CD4-positive, alpha-beta T cell treated with Interleukin-4 for 4 hours (primary cell): ENCODE measurements around the gene KCNC3.

Experiments used
- DNase-seq: peaks from one replicate; pipeline ENCODE4 v3.0.0-alpha.2; 2020

The KCNC3 gene

DNA sequence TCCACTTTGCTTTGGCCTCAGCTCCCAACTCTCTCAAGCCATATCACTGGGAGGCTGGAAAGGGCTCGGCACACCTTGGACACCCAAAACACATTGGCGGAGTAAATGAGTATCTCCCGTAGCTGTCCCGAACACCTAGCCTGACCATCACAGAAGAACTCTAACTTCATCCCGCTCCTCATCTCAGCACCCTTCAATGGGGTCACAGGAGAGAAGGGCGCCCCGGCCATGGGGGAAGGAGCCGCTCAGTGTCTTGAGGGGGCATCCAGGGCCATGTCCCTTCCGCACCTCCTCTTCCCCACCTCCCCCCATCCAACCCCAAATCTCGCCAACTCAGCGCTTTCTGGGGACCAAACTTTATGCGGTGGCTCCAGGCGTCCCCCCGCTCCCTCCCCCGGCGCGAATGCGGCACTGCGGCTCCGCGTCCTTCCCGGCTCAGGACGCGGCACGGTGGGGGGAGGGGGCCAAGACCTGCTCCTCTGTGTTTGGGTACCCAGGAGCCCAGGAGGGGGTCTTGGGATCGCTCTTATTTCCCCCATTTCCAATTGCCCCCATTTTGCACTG is 3.0 kb downstream of the KCNC3 start:
- no peak for DNase-seq

DNA sequence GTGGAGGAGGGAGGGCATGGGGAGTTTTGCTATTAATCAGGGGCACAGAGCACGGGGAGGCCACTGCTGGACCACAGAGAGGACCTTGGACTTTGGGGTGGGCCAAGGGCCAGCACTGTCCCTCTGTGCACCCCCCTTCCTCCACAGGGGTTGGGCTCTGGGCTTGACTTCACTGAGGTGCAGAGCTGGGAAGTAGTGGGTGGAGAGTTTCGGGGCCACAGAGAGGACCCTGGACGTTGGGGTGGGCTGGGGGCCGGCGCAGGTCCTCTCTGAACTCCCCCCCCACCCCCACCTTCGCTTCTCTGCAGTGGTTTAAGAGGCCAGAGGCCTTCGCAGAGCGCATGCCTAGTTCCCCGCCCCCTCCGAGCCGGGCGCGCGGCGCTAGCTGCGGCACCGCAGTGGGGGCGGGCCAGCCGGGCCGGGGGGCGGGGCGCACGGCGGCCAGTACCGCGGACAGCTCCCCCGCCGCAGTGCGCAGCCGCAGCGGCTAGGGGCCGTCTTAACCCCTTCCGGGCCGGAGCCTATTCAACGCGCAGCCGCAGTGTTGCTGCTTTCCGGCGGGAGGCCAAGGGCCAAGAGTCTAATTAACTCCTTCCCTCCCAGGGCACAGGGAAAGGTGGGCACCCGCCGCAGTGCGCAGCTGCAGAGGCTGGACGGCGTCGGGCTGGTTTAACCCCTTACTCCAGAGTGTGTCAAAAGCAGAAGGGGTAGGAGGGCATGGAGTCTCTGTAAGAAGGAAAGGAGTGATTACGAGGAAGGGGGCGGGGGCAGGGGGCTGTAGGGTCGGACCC is 3.7 kb downstream of the KCNC3 start:
- DNase-seq: peak; percentile 42

- no peak for DNase-seq
Measured at GRCh38 chr19:50324331-50324730, 4.8 kb downstream of the KCNC3 start.

GRCh38 chr19:50323782-50324133 is 5.4 kb downstream of the KCNC3 start:
- DNase-seq: no peak

GRCh38 chr19:50322931-50323781 is 6.0 kb downstream of the KCNC3 start:
- no peak for DNase-seq

- DNase-seq: no peak
Measured at GRCh38 chr19:50322234-50322633, 6.9 kb downstream of the KCNC3 start.

GRCh38 chr19:50321831-50322230 is 7.3 kb downstream of the KCNC3 start:
- DNase-seq: no peak

GRCh38 chr19:50320596-50320995 is 8.6 kb downstream of the KCNC3 start:
- no peak for DNase-seq

DNA sequence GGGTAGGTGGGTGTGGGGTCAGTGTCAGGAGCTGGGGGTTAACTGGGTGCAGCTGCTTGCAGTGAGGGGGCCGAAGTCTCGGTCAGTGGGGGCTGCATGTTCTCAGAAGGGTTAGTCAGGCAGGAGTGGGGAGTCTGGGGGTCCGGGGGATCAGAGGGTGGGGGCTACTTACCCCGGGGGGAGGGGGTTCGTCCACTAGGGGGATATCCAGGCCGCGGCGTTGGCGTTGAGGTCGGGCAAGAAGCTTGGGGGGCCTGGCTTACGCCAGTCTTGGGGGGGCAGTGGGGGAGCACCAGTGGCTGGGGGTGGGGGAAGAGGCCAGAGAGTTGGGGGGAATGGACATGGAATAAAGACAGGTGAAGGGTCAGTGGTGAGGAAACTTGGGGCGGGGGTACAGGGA is 9.1 kb downstream of the KCNC3 start:
- no peak for DNase-seq

DNA sequence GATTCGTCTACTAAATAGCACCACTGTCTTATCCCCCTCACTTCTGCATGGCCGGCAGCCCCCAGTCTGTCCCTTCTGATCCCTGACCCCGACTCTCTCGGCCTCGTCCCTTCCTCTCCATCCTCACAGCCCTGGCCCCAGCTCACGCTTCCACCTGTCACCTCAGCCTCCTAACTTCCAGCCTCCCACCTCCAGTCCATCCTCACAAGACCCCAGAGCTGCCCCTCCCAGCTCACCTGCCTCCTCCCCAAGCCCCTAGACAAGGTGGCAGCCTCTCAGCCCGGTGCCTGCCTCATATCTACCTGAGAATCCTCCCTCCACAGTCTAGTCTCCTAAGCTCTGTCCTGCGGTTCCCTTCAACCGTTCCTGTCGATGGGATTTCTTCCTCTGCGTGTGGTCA is 10.0 kb downstream of the KCNC3 start:
- no peak for DNase-seq

DNA sequence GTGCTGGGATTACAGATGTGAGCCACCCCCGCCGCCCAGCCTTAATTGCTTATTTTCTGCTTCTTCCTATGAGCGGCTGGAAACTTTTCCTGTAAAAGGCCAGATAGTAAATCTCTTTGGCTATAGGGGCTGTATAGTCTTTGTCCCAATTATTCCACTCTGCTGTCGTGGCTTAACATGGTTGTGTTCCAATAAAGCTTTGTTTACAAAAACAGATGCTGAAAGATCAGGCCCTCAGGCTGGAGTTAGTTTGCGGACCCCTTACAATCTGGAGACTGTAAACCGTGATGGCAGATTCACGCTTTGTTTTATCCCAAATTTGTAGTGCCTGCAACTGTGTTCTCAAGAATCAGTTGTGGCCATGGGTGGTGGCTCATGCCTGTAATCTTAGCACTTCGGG is 10.7 kb downstream of the KCNC3 start:
- DNase-seq: no peak

DNA sequence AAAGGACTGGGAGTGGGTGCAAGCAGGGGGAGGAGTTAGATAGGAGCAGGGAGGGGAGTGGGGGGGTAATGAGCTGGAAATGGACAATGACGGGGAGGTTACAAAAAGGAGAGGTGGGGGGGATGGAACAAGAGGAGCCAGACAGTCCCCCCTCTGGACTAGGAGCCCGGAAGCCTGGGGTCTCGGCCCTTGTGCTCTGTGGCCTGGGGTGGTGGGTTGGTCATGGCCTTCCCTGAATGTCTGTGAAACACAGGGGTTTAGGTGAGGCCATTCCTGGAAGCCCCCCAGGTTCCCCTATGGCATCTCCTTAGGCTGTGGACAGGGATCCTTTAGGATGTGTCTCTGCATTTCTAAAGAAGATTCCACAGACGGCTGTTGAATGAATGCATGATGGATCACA is 12.1 kb downstream of the KCNC3 start:
- no peak for DNase-seq

GRCh38 chr19:50315773-50316448 is 13.3 kb downstream of the KCNC3 start:
- DNase-seq: no peak

DNA sequence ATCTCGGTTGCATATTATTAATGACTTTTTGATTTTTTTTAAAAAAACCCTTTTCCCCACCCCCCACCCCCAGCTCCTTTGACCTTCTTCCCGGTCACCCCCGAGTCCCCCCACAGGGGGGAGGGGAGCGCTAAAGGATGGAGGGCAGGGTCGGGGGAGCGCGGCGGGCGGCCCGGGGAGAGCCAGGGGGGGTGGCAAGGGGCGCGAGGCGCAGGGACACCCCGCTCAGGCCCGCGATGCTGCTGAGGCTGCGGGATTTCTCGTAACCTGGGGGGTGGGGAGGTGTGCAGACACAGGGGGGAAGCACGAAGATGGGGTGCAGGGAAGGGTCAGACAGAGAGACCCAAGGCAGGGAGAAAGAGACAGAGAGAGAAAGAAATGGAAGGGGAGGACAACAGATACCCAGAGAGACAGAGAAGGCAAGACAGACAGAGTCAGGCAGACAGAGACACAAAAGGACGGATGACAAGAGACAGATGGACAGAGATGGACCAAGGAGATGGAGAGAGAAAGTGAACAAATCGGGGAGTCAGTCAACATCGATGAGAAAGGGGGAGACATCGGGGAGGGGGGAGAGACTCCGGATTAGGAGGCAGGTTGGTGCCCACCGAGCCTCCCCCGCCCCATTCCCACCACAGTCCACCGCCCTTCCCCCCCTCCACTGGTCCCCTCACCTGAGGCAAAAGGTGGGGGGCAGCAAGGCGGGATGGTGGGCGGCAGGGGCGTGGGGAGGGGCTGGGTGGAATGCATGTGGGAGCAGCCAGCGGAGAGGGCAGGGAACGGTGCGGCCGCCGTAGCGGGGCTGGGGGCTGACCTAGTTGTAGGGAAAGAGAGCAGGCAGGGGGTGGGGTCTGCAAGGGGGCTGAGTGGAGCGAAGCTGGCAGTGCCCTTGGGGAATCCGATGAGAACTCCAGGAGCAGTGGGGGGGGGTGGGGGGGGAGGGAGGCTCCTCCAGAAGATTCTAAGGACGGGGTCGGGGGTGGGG is 14.2 kb downstream of the KCNC3 start:
- DNase-seq: no peak

GRCh38 chr19:50313812-50314536 is 15.2 kb downstream of the KCNC3 start:
- DNase-seq: no peak

DNA sequence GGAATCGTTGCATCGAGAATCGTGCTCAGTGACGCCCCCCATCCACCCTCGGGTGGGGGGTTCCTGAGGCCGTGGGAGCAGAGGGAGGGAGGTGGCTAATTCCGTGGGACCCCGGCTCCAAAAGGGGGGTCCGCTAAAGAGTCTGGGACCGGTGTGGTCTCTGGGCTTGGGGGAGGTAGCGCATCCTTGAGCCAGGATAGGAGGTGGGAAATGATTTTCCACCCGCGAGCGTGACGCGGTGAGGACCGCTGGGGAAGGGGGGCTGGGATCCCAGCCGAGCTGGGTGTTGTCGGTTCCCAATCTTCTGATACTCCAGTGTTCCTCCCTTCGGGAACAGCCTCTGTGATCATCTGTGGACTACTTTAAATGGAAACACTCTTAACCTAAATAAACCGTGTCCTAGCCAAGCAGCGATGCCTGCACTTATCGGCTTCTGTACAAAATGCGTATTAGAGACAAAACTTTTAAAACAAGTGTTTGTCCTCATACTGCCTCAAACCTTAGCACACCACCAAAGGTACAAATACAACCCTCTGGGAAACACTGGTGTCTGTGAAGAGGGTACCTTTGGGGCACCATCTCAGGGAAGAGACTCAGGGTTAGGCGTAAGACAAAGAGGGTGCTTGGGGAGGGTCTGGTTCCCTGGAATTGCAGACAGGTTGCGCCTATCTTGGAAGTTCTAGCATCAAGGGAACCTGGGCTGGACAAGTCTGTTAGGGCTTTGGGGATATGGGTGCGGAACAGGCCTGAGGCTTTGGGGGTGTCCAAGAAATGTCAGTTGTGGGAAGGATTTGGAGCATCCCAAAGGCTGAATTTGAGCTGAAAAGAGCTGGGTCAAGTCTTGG is 16.0 kb downstream of the KCNC3 start:
- DNase-seq: no peak

DNA sequence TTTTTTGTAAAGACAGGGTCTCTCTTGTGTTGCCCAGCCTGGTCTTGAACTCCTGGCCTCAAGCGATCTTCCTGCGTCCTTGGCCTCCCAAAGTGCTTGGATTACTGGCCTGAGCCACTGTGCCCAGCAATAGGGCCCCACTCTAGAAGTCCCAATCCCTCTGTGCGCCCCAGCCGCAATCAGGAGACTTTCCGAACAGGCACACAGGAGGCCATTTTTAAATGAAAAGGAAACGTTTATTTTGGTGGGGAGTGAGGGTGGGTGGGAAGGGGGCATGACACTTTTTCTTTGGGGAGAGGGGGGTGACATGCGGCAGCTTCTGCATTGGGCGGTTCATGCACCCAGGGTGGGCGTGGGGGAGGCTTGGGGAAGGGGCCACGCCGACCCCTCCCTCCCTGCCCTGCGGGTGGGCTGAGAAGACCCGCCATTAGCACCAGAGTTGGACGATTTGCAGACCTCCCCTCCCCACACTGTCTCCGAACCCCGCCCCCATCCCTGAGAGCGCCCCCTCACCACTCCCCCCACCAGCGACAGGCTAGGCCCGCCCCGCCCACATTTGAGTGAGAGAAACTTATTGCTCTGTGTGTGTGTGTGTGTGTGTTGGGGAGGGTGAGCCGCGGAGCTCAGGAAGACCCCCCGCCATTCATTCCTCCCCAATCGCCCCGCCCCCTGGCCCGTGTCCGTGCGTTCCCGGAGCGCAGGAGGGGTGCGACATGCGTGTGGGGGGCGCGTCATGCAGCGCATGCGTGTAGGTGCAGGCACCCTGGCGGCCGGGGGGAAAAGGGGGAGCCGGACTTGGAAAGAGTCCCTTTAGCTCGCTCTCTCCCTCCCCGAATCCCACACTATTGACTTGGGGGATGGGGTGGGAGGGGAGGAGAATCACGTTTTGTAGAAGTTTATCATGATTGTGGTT is 17.2 kb downstream of the KCNC3 start:
- DNase-seq: no peak

DNA sequence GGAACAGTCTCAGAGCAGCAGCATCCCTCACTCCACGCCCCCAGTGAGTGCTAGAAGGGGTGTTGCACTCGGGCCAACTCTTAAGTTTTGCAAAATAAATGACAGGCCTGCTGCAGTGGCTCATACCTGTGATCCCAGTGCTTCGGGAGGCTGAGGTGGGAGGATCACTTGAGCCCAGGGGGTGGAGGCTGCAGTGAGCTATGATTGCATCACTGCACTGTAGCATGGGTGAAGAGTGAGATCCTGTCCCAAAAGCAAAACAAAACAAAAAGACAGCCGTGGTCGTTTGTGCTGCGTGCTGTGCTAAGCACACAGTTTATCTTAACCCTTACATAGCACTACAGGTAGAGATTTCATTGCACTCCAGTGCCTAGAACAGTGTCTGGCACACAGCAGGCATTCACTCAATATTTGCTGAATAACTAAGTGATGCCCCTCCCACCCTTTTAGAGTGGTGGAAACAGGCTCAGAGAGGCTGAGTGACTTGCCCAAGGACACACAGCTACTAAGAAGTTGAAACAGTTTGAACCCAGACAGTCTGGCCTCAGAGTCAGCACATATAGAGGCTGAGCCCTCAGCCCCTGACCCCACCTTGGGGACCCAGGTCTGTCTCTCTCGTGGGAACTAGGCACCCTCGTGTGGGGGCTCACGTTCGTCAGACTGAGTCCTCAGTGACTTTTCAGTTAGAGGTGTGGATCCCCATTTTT is 18.3 kb downstream of the KCNC3 start:
- no peak for DNase-seq
